ENCODE data around the gene ITGB5.

Gene ITGB5

GRCh38 chr3:124816206-124816605, 71.0 kb downstream of the ITGB5 start:
- no peak for DNase-seq
- no peak for TF ChIP-seq GATA1 (IDR thresholded peaks at IDR 0.05; ENCODE audit: low read depth, low read length)
- no peak for TF ChIP-seq POLR2A (IDR thresholded peaks at IDR 0.05; ENCODE audit: low read length)

- DNase-seq: no peak
- TF ChIP-seq GATA1 (IDR thresholded peaks at IDR 0.05; ENCODE audit: low read depth, low read length) (no peak), POLR2A (IDR thresholded peaks at IDR 0.05; ENCODE audit: low read length) (no peak)
Measured at GRCh38 chr3:124815781-124816180, 71.4 kb downstream of the ITGB5 start.

- TF ChIP-seq POLR2A (IDR thresholded peaks at IDR 0.05; ENCODE audit: low read length): no peak
- no peak for TF ChIP-seq GATA1 (IDR thresholded peaks at IDR 0.05; ENCODE audit: low read depth, low read length)
- DNase-seq: no peak
Measured at GRCh38 chr3:124814620-124815421, 72.3 kb downstream of the ITGB5 start.

GRCh38 chr3:124813541-124813940, 73.6 kb downstream of the ITGB5 start:
- no peak for DNase-seq
- TF ChIP-seq POLR2A (IDR thresholded peaks at IDR 0.05; ENCODE audit: low read length) (no peak), GATA1 (IDR thresholded peaks at IDR 0.05; ENCODE audit: low read depth, low read length) (no peak)

GRCh38 chr3:124812291-124813265, 74.6 kb downstream of the ITGB5 start:
- DNase-seq: peak; percentile 55 to 63
- TF ChIP-seq POLR2A (IDR thresholded peaks at IDR 0.05; ENCODE audit: low read length) (no peak), GATA1 (IDR thresholded peaks at IDR 0.05; ENCODE audit: low read depth, low read length) (no peak)

- TF ChIP-seq POLR2A (IDR thresholded peaks at IDR 0.05; ENCODE audit: low read length) (no peak), GATA1 (IDR thresholded peaks at IDR 0.05; ENCODE audit: low read depth, low read length) (no peak)
- DNase-seq: no peak
Measured at GRCh38 chr3:124811436-124811835, 75.7 kb downstream of the ITGB5 start.

- no peak for DNase-seq
Measured at GRCh38 chr3:124810970-124811369, 76.2 kb downstream of the ITGB5 start.

GRCh38 chr3:124809039-124809438, 78.1 kb downstream of the ITGB5 start:
- no peak for DNase-seq
- no peak for TF ChIP-seq POLR2A (IDR thresholded peaks at IDR 0.05; ENCODE audit: low read length)
- TF ChIP-seq GATA1 (IDR thresholded peaks at IDR 0.05; ENCODE audit: low read depth, low read length): no peak

More at GRCh38 chr3:124810970-124811369, 76.2 kb downstream of the ITGB5 start:
- no peak for TF ChIP-seq GATA1 (IDR thresholded peaks at IDR 0.05; ENCODE audit: low read depth, low read length)
- no peak for TF ChIP-seq POLR2A (IDR thresholded peaks at IDR 0.05; ENCODE audit: low read length)

- TF ChIP-seq POLR2A (IDR thresholded peaks at IDR 0.05; ENCODE audit: low read length) (no peak), GATA1 (IDR thresholded peaks at IDR 0.05; ENCODE audit: low read depth, low read length) (no peak)
- DNase-seq: no peak
Measured at GRCh38 chr3:124805671-124806070, 81.5 kb downstream of the ITGB5 start.

GRCh38 chr3:124804875-124805274, 82.3 kb downstream of the ITGB5 start:
- DNase-seq: no peak

GRCh38 chr3:124802702-124803101, 84.5 kb downstream of the ITGB5 start:
- no peak for DNase-seq
- TF ChIP-seq POLR2A (IDR thresholded peaks at IDR 0.05; ENCODE audit: low read length) (no peak), GATA1 (IDR thresholded peaks at IDR 0.05; ENCODE audit: low read depth, low read length) (no peak)

More at GRCh38 chr3:124804875-124805274, 82.3 kb downstream of the ITGB5 start:
- TF ChIP-seq POLR2A (IDR thresholded peaks at IDR 0.05; ENCODE audit: low read length): no peak
- TF ChIP-seq GATA1 (IDR thresholded peaks at IDR 0.05; ENCODE audit: low read depth, low read length): no peak

GRCh38 chr3:124802061-124802698, 85.0 kb downstream of the ITGB5 start:
- no peak for DNase-seq
- no peak for TF ChIP-seq GATA1 (IDR thresholded peaks at IDR 0.05; ENCODE audit: low read depth, low read length)
- TF ChIP-seq POLR2A (IDR thresholded peaks at IDR 0.05; ENCODE audit: low read length): no peak

GRCh38 chr3:124800511-124801258, 86.5 kb downstream of the ITGB5 start:
- peak; percentile 42 to 57 for DNase-seq
- TF ChIP-seq POLR2A (IDR thresholded peaks at IDR 0.05; ENCODE audit: low read length): no peak
- no peak for TF ChIP-seq GATA1 (IDR thresholded peaks at IDR 0.05; ENCODE audit: low read depth, low read length)
